Tibial nerve (tissue), 4 donors: ENCODE data around the gene PSTK. TPM values are rescaled to one million over a fixed set of nuclear protein-coding genes. Genes with fewer than 3 reads are reported as not detected.
A peak's percentile ranks its signal among the peaks of the same experiment; 100 is the strongest.

Experiments used
- DNase-seq, 2 donors: peaks; one replicate each; pipeline ENCODE4 v3.0.0-alpha.2; 2019; ENCODE audit warnings: low spot score in 2 of 2
- H3K27ac ChIP-seq, 4 donors: fragments of 200-600 bp; sonication (generic) in 3 of 4; one replicate each; pipeline ENCODE4 v1.5.1; 2017 to 2019; ENCODE audit warnings: mild to moderate bottlenecking in 1 of 4
- H3K27me3 ChIP-seq, 2 donors: fragments of 200-600 bp; sonication (generic) in 1 of 2; one replicate each; pipeline versions ENCODE4 v1.5.1 to v1.6.0; 2017 to 2019
- H3K36me3 ChIP-seq, 3 donors: fragments of 200-600 bp; sonication (generic); one replicate each; pipeline ENCODE4 v1.5.1; 2018 to 2019
- H3K4me1 ChIP-seq, 4 donors: fragments of 200-600 bp; sonication (generic) in 3 of 4; one replicate each; pipeline ENCODE4 v1.5.1; 2017 to 2019
- H3K4me3 ChIP-seq, 4 donors: fragments of 200-600 bp; sonication (generic) in 3 of 4; one replicate each; pipeline ENCODE4 v1.5.1; 2017 to 2019; ENCODE audit warnings: mild to moderate bottlenecking in 1 of 4, moderate library complexity in 1 of 4
- H3K9me3 ChIP-seq, 4 donors: fragments of 200-600 bp; sonication (generic) in 3 of 4; one replicate each; pipeline ENCODE4 v1.5.1; 2017 to 2019
- EP300 ChIP-seq, 2 donors: sonication (generic); formaldehyde crosslinking; IDR thresholded peaks; one replicate each; pipeline ENCODE4 v1.6.1; 2017; ENCODE audit warnings: antibody characterized with exemption in 2 of 2, mild to moderate bottlenecking in 1 of 2
- POLR2A ChIP-seq, 2 donors: fragments of 450-650 bp; IDR thresholded peaks; one replicate each; pipeline ENCODE4 v1.6.1; 2017; ENCODE audit warnings: antibody characterized with exemption in 2 of 2, mild to moderate bottlenecking in 2 of 2, moderate library complexity in 2 of 2
- WGBS, 2 donors: methylation state at CpG; one replicate each; pipeline ENCODE4 v1.1.5; 2018; 5-methylcytosine and 5-hydroxymethylcytosine counted together
- total RNA-seq, 4 donors: library from RNA; depleted of rRNA; stranded (reverse); fragments of >200 nt; gene quantifications; one replicate each; pipeline ENCODE4 v1.1.0, GENCODE V29; 2016
- TF ChIP-seq, protein P1 (sequence below), 5 experiments: fragments of 200-600 bp in 3 of 5; fragments of 450-650 bp in 2 of 5; sonication (generic) in 3 of 5; IDR thresholded peaks; one replicate each; pipeline ENCODE4 v1.5.1; 2016 to 2019; ENCODE audit warnings: antibody characterized with exemption in 5 of 5, mild to moderate bottlenecking in 3 of 5, moderate library complexity in 2 of 5

PSTK gene
- total RNA-seq, result 10 to 100 TPM in 1 of 4 donors, 1 to 10 TPM in 3; 1.2 to 11.6 (median 3.9) TPM

- H3K36me3 ChIP-seq, result peaks cover 0 to 10% (median 0%) of the 10 kb centered on the region in 3 donors
- peak; percentile 17 to 51 for TF ChIP-seq POLR2A (IDR thresholded peaks at IDR 0.05)
- TF ChIP-seq, protein P1, sequence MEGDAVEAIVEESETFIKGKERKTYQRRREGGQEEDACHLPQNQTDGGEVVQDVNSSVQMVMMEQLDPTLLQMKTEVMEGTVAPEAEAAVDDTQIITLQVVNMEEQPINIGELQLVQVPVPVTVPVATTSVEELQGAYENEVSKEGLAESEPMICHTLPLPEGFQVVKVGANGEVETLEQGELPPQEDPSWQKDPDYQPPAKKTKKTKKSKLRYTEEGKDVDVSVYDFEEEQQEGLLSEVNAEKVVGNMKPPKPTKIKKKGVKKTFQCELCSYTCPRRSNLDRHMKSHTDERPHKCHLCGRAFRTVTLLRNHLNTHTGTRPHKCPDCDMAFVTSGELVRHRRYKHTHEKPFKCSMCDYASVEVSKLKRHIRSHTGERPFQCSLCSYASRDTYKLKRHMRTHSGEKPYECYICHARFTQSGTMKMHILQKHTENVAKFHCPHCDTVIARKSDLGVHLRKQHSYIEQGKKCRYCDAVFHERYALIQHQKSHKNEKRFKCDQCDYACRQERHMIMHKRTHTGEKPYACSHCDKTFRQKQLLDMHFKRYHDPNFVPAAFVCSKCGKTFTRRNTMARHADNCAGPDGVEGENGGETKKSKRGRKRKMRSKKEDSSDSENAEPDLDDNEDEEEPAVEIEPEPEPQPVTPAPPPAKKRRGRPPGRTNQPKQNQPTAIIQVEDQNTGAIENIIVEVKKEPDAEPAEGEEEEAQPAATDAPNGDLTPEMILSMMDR (IDR thresholded peaks at IDR 0.05), result peak; percentile 93 to 99 (median 98)
- peak; percentile 36 to 89 for TF ChIP-seq EP300 (IDR thresholded peaks at IDR 0.05)
- WGBS, 2 donors, result 1 to 2% methylated on average over 21 to 40 of the region's 73 CpGs
- H3K4me3 ChIP-seq, result peak within 1 kb of the TSS; percentile 63 to 88 (median 76)
- no peaks in the 10 kb centered on the region for H3K27me3 ChIP-seq
- no peaks in the 10 kb centered on the region for H3K9me3 ChIP-seq
- peak within 1 kb of the TSS; percentile 92 to 97 (median 94) for H3K27ac ChIP-seq
- DNase-seq, result peak; percentile 77 to 82
- H3K4me1 ChIP-seq, result peaks cover 0 to 22% (median 7%) of the 10 kb centered on the region in 4 donors
These were observed at the start of gene PSTK for GRCh38 chr10:122980209-122981065. Gene PSTK, plus strand, starts transcription at chr10:122980401. Its CDS starts 79 bp downstream, at chr10:122980480.

GRCh38 chr10:122931088-122931906, 48.9 kb upstream of the PSTK start:
- no peak overlapping the region for H3K4me3 ChIP-seq
- H3K27me3 ChIP-seq, result no peaks in the 10 kb centered on the region
- no peaks in the 10 kb centered on the region for H3K4me1 ChIP-seq
- WGBS, 2 donors, result 73 to 77% methylated on average over 6 of the region's 6 CpGs
- DNase-seq, result no peak
- no peaks in the 10 kb centered on the region for H3K9me3 ChIP-seq
- no peak overlapping the region for H3K27ac ChIP-seq
- peaks cover 0 to 29% (median 0%) of the 10 kb centered on the region in 3 donors for H3K36me3 ChIP-seq
- TF ChIP-seq, protein P1 (IDR thresholded peaks at IDR 0.05), result no peak
- TF ChIP-seq EP300 (IDR thresholded peaks at IDR 0.05), result no peak
- no peak for TF ChIP-seq POLR2A (IDR thresholded peaks at IDR 0.05)

- DNase-seq, result no peak
- no peaks in the 10 kb centered on the region for H3K27me3 ChIP-seq
- H3K4me3 ChIP-seq, result no peak overlapping the region
- TF ChIP-seq, protein P1 (IDR thresholded peaks at IDR 0.05), result no peak
- no peak for TF ChIP-seq EP300 (IDR thresholded peaks at IDR 0.05)
- TF ChIP-seq POLR2A (IDR thresholded peaks at IDR 0.05), result no peak
- 92 to 100% methylated on average over 1 of the region's 1 CpG for WGBS, 2 donors
- no peaks in the 10 kb centered on the region for H3K9me3 ChIP-seq
- no peaks in the 10 kb centered on the region for H3K4me1 ChIP-seq
- no peak overlapping the region for H3K27ac ChIP-seq
- peaks cover 0 to 36% (median 0%) of the 10 kb centered on the region in 3 donors for H3K36me3 ChIP-seq
These were observed 40.9 kb upstream of the PSTK start for GRCh38 chr10:122939133-122939855.

DNA sequence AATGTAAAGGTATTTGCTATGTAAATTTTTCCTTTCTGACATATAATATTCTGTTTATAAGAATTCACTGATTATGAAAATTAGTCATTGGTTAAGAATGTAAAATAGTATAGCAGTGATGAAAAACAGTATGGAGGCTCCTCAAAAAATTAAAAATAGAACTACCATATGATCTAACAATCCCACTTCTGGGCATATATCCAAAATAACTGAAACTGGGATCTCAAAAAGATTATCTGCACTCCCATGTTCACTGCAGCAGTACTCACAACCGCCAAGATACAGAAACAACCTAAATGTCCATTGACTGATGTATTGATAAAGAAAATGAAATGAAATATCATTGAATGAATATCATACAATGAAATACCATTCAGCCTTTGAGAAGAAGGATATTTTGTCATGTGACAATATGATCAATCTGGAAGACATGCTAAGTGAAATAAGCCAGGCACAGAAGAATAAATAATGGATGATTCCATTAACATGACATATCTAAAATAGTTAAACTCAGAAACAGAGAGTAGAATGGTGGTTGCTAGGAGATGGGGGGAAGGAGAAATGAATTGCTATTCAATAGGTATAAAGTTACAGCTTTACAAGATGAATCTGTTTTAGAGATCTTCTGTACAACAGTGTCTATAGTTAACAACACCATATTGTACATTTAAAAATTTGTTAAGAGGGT, 40.2 kb upstream of the PSTK start:
- WGBS, 2 donors, result 60 to 76% methylated on average over 1 of the region's 1 CpG
- TF ChIP-seq EP300 (IDR thresholded peaks at IDR 0.05) (no peak), POLR2A (IDR thresholded peaks at IDR 0.05) (no peak)
- TF ChIP-seq, protein P1 (IDR thresholded peaks at IDR 0.05), result no peak
- H3K4me1 ChIP-seq, result no peaks in the 10 kb centered on the region
- H3K27ac ChIP-seq, result no peak overlapping the region
- no peaks in the 10 kb centered on the region for H3K9me3 ChIP-seq
- peaks cover 0 to 30% (median 0%) of the 10 kb centered on the region in 3 donors for H3K36me3 ChIP-seq
- no peak for DNase-seq
- no peaks in the 10 kb centered on the region for H3K27me3 ChIP-seq
- no peak overlapping the region for H3K4me3 ChIP-seq
